ENCODE results near the gene ATP6V0C. TPM values are rescaled to one million over a fixed set of nuclear protein-coding genes. Genes with fewer than 3 reads are reported as not detected.

ATP6V0C gene
- polyA plus RNA-seq, 1 experiment, result 32.9 TPM

- DNase-seq (ENCODE audit: low read depth), result no peak
- CTCF ChIA-PET, result interaction anchor here (0.6 to 1.3 kb wide), 4 partner anchors 13 to 130 kb away, joined by 3 to 4 read pairs (median 3); partner anchors contain the start of gene ABCA3
- H3K27me3 ChIP-seq (ENCODE audit: control insufficient read depth, insufficient read depth, low read length), result no peaks in the 10 kb centered on the region
- TF ChIP-seq CTCF (IDR thresholded peaks at IDR 0.05; ENCODE audit: insufficient read depth, low read depth, low read length), result no peak
- POLR2A ChIA-PET, result no interaction called here
- no peaks in the 10 kb centered on the region; the same call in 1 of the 2 replicates for H3K36me3 ChIP-seq (ENCODE audit: control insufficient read depth, insufficient read depth, low read length)
- no peak overlapping the region for H3K4me3 ChIP-seq (ENCODE audit: low read depth, low read length)
These were observed 43.5 kb upstream of the ATP6V0C start for GRCh38 chr16:2470234-2470601.

GRCh38 chr16:2470603-2471015, 43.1 kb upstream of the ATP6V0C start:
- Histone ChIP-seq H3K36me3 (ENCODE audit: control insufficient read depth, insufficient read depth, low read length) (no peaks in the 10 kb centered on the region; the same call in 1 of the 2 replicates), H3K4me3 (ENCODE audit: low read depth, low read length) (no peak overlapping the region), H3K27me3 (ENCODE audit: control insufficient read depth, insufficient read depth, low read length) (no peaks in the 10 kb centered on the region)
- POLR2A ChIA-PET, result no interaction called here
- no peak for TF ChIP-seq CTCF (IDR thresholded peaks at IDR 0.05; ENCODE audit: insufficient read depth, low read depth, low read length)
- DNase-seq (ENCODE audit: low read depth), result no peak
- CTCF ChIA-PET, result interaction anchor here (0.6 to 1.3 kb wide), 4 partner anchors 12 to 131 kb away, joined by 3 to 4 read pairs (median 3); partner anchors contain the start of gene ABCA3

- Histone ChIP-seq H3K36me3 (ENCODE audit: control insufficient read depth, insufficient read depth, low read length) (no peaks in the 10 kb centered on the region; the same call in 1 of the 2 replicates), H3K27me3 (ENCODE audit: control insufficient read depth, insufficient read depth, low read length) (no peaks in the 10 kb centered on the region), H3K4me3 (ENCODE audit: low read depth, low read length) (peak within 1 kb of the TSS; percentile 17)
- DNase-seq (ENCODE audit: low read depth), result no peak
- ChIA-PET CTCF (interaction anchor here (1.1 to 1.3 kb wide), 2 partner anchors 12 to 30 kb away, joined by 3 to 4 read pairs; no protein-coding TSS in a partner anchor), POLR2A (no interaction called here)
- TF ChIP-seq CTCF (IDR thresholded peaks at IDR 0.05; ENCODE audit: insufficient read depth, low read depth, low read length), result no peak
These were observed 42.6 kb upstream of the ATP6V0C start, which contains the start of gene NTN3 for GRCh38 chr16:2471016-2471652. TSS of gene NTN3 (plus strand) at chr16:2471297. CDS start at chr16:2471702, 405 bp downstream.

GRCh38 chr16:2471653-2472487, 41.9 kb upstream of the ATP6V0C start:
- no peaks in the 10 kb centered on the region; the same call in 1 of the 2 replicates for H3K36me3 ChIP-seq (ENCODE audit: control insufficient read depth, insufficient read depth, low read length)
- no peak for TF ChIP-seq CTCF (IDR thresholded peaks at IDR 0.05; ENCODE audit: insufficient read depth, low read depth, low read length)
- H3K27me3 ChIP-seq (ENCODE audit: control insufficient read depth, insufficient read depth, low read length), result no peaks in the 10 kb centered on the region
- peak overlapping the region; percentile 17 for H3K4me3 ChIP-seq (ENCODE audit: low read depth, low read length)
- CTCF ChIA-PET, result interaction anchor here (1.1 kb wide), 1 partner anchor 11 kb away, joined by 3 read pairs; no protein-coding TSS in a partner anchor
- POLR2A ChIA-PET, result no interaction called here
- DNase-seq (ENCODE audit: low read depth), result no peak

GRCh38 chr16:2472488-2472864, 41.3 kb upstream of the ATP6V0C start:
- CTCF ChIA-PET, result interaction anchor here (1.0 kb wide), 1 partner anchor 11 kb away, joined by 5 read pairs; no protein-coding TSS in a partner anchor
- POLR2A ChIA-PET, result no interaction called here
- H3K4me3 ChIP-seq (ENCODE audit: low read depth, low read length), result no peak overlapping the region
- no peaks in the 10 kb centered on the region for H3K27me3 ChIP-seq (ENCODE audit: control insufficient read depth, insufficient read depth, low read length)
- no peak for DNase-seq (ENCODE audit: low read depth)
- TF ChIP-seq CTCF (IDR thresholded peaks at IDR 0.05; ENCODE audit: insufficient read depth, low read depth, low read length), result no peak
- H3K36me3 ChIP-seq (ENCODE audit: control insufficient read depth, insufficient read depth, low read length), result no peaks in the 10 kb centered on the region; the same call in 1 of the 2 replicates

Measured in BJ (cell line).